ENCODE results near the gene TAPBP. TPM values are rescaled to one million over a fixed set of nuclear protein-coding genes. Genes with fewer than 3 reads are reported as not detected.

TAPBP gene
- total and polyA plus RNA-seq, 9 of the 15 experiments (the other 6 are each of a cell fraction or from before 2014, with no cell fraction given): 5.6 to 74.0 (median 22.3) TPM

- TF ChIP-seq ZNF589 (CRISPR knock-in tag; IDR thresholded peaks at IDR 0.05; ENCODE audit: low read depth) (no peak), EP300 (IDR thresholded peaks at IDR 0.05; ENCODE audit: low read length) (peak; percentile 21; the same call in 1 of the 2 replicates), PHTF2 (CRISPR knock-in tag; IDR thresholded peaks at IDR 0.05) (no peak), ZNF586 (CRISPR knock-in tag; conservative IDR thresholded peaks at IDR 0.05) (no peak), EP400 (IDR thresholded peaks at IDR 0.05) (peak; percentile 50), ZNF584 (CRISPR knock-in tag; IDR thresholded peaks at IDR 0.05; ENCODE audit: low read depth) (no peak), DLX4 (CRISPR knock-in tag; IDR thresholded peaks at IDR 0.05) (no peak), MCM7 (IDR thresholded peaks at IDR 0.05) (no peak), GTF2E2 (tag; IDR thresholded peaks at IDR 0.05) (no peak), CSDE1 (IDR thresholded peaks at IDR 0.05) (no peak), CBX3 (IDR thresholded peaks at IDR 0.05; ENCODE audit: borderline replicate concordance in 1 of 2, low read length in 2 of 2) (no peak), CREM (IDR thresholded peaks at IDR 0.05; ENCODE audit: low read depth) (peak; percentile 57), YBX1 (IDR thresholded peaks at IDR 0.05) (no peak), FOXM1 (IDR thresholded peaks at IDR 0.05; ENCODE audit: low read depth) (no peak), FOXM1 (CRISPR knock-in tag; IDR thresholded peaks at IDR 0.05; ENCODE audit: low read depth) (no peak), ARID2 (IDR thresholded peaks at IDR 0.05) (peak; percentile 71; the same call in 1 of the 2 replicates), ZNF76 (CRISPR knock-in tag; IDR thresholded peaks at IDR 0.05; ENCODE audit: borderline replicate concordance) (no peak), PCBP2 (IDR thresholded peaks at IDR 0.05; ENCODE audit: low read depth, low read length, poor library complexity, severe bottlenecking) (no peak), ZFP91 (CRISPR knock-in tag; IDR thresholded peaks at IDR 0.05) (no peak), PML (IDR thresholded peaks at IDR 0.05; ENCODE audit: low read length) (no peak), SPI1 (IDR thresholded peaks at IDR 0.05; ENCODE audit: borderline replicate concordance, low read depth, low read length) (peak; percentile 79; the same call in 1 of the 2 replicates), ETV5 (CRISPR knock-in tag; IDR thresholded peaks at IDR 0.05; ENCODE audit: low read depth) (peak; percentile 76; the same call in 1 of the 2 replicates)
- TF ChIP-seq, protein P1, sequence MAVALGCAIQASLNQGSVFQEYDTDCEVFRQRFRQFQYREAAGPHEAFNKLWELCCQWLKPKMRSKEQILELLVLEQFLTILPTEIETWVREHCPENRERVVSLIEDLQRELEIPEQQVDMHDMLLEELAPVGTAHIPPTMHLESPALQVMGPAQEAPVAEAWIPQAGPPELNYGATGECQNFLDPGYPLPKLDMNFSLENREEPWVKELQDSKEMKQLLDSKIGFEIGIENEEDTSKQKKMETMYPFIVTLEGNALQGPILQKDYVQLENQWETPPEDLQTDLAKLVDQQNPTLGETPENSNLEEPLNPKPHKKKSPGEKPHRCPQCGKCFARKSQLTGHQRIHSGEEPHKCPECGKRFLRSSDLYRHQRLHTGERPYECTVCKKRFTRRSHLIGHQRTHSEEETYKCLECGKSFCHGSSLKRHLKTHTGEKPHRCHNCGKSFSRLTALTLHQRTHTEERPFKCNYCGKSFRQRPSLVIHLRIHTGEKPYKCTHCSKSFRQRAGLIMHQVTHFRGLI (CRISPR knock-in tag; IDR thresholded peaks at IDR 0.05): no peak
- TF ChIP-seq, protein P2, sequence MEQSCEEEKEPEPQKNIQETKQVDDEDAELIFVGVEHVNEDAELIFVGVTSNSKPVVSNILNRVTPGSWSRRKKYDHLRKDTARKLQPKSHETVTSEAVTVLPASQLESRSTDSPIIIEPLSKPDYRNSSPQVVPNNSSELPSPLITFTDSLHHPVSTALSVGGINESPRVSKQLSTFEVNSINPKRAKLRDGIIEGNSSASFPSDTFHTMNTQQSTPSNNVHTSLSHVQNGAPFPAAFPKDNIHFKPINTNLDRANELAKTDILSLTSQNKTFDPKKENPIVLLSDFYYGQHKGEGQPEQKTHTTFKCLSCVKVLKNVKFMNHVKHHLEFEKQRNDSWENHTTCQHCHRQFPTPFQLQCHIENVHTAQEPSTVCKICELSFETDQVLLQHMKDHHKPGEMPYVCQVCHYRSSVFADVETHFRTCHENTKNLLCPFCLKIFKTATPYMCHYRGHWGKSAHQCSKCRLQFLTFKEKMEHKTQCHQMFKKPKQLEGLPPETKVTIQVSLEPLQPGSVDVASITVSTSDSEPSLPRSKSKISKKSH (CRISPR knock-in tag; IDR thresholded peaks at IDR 0.05): no peak
Observed at GRCh38 chr6:33279971-33280511, 33.8 kb downstream of the TAPBP start (continued).

All from K562 (cell line).